Vagina (tissue), 2 donors: ENCODE data around the gene RRP8.

Experiments
- CTCF ChIP-seq, 3 experiments: fragments of 450-650 bp in 2 of 3; fragments of 200-600 bp in 1 of 3; sonication (generic) in 1 of 3; IDR thresholded peaks; one replicate each; pipeline ENCODE4 v1.5.1; 2017 to 2019; ENCODE audit warnings: antibody characterized with exemption in 3 of 3, mild to moderate bottlenecking in 2 of 3, moderate library complexity in 2 of 3
- POLR2A ChIP-seq, 2 donors: fragments of 450-650 bp; IDR thresholded peaks; one replicate each; pipeline ENCODE4 v1.6.1; 2017; ENCODE audit warnings: antibody characterized with exemption in 2 of 2, mild to moderate bottlenecking in 2 of 2, moderate library complexity in 2 of 2

GRCh38 chr11:6625156-6625831, 21.9 kb upstream of the RRP8 start:
- TF ChIP-seq POLR2A (IDR thresholded peaks at IDR 0.05) (no peak), CTCF (IDR thresholded peaks at IDR 0.05) (no peak)
